ENCODE measurements around the gene ROR1.

GRCh38 chr1:63810936-63811469 lies 37.2 kb downstream of the ROR1 start:
- TF ChIP-seq CTCF (tag by site-specific recombination; IDR thresholded peaks at IDR 0.05) (no peak), ZNF266 (tag by site-specific recombination; IDR thresholded peaks at IDR 0.05; ENCODE audit: low read depth) (no peak), KLF16 (tag by site-specific recombination; IDR thresholded peaks at IDR 0.05) (no peak), TCF7L2 (IDR thresholded peaks at IDR 0.05; ENCODE audit: borderline replicate concordance, low read depth, low read length) (no peak), INSM2 (tag by site-specific recombination; IDR thresholded peaks at IDR 0.05) (no peak), ZNF433 (tag by site-specific recombination; IDR thresholded peaks at IDR 0.05; ENCODE audit: low read depth) (no peak), OSR2 (tag by site-specific recombination; IDR thresholded peaks at IDR 0.05) (no peak), ZNF274 (IDR thresholded peaks at IDR 0.05; ENCODE audit: low read length) (no peak), ZNF274 (tag by site-specific recombination; IDR thresholded peaks at IDR 0.05; ENCODE audit: borderline replicate concordance) (no peak)

All from HEK293 (cell line).